Uterus (tissue), 4 donors: ENCODE measurements around the gene SUPT20HL2. TPM values are rescaled to one million over a fixed set of nuclear protein-coding genes. Genes with fewer than 3 reads are reported as not detected.

Experiments used
- DNase-seq, 2 donors: peaks; one replicate each; pipeline ENCODE4 v3.0.0-alpha.2; 2019 to 2020
- H3K27ac ChIP-seq, 2 donors: fragments of 200-600 bp; sonication (generic); 1 replicate in 1 of 2; 2 replicates in 1 of 2; pipeline ENCODE4 v1.5.1; 2016 to 2018
- H3K27me3 ChIP-seq, 2 donors: fragments of 200-600 bp; sonication (generic); one replicate each; pipeline ENCODE4 v1.5.1; 2018 to 2019; ENCODE audit warnings: control low read depth in 1 of 2
- H3K36me3 ChIP-seq, 2 donors: fragments of 200-600 bp; sonication (generic); one replicate each; pipeline ENCODE4 v1.5.1; 2019; ENCODE audit warnings: control low read depth in 1 of 2
- H3K4me1 ChIP-seq, 2 donors: fragments of 200-600 bp; sonication (generic); one replicate each; pipeline ENCODE4 v1.5.1; 2018 to 2019; ENCODE audit warnings: control low read depth in 1 of 2
- H3K4me3 ChIP-seq, 2 donors: fragments of 200-600 bp; sonication (generic); 1 replicate in 1 of 2; 2 replicates in 1 of 2; pipeline ENCODE4 v1.5.1; 2018 to 2019; ENCODE audit warnings: mild to moderate bottlenecking in 1 of 2
- H3K9me3 ChIP-seq, 2 donors: fragments of 200-600 bp; sonication (generic); one replicate each; pipeline ENCODE4 v1.5.1; 2019; ENCODE audit warnings: control low read depth in 1 of 2
- POLR2A ChIP-seq, 2 donors: fragments of 450-650 bp; IDR thresholded peaks; one replicate each; pipeline ENCODE4 v1.6.1; 2016; ENCODE audit warnings: antibody characterized with exemption in 2 of 2, mild to moderate bottlenecking in 1 of 2, moderate library complexity in 1 of 2
- intact Hi-C: fragments of 100-400 bp; cut with DNase I; formaldehyde crosslinking; loops from one replicate; pipeline ENCODE4 v1.15.1; 2023; ENCODE audit warnings: low total_unique reads
- total RNA-seq, 4 donors: library from RNA; depleted of rRNA in 3 of 4; stranded (reverse); fragments of >200 nt in 3 of 4; gene quantifications; one replicate each; pipeline versions ENCODE4 v1.1.0 to v1.2.4, GENCODE V29; 2014 to 2023
- TF ChIP-seq, protein P1 (sequence below), 4 experiments: fragments of 200-600 bp in 2 of 4; fragments of 450-650 bp in 2 of 4; sonication (generic) in 2 of 4; IDR thresholded peaks; one replicate each; pipeline ENCODE4 v1.5.1; 2016 to 2019; ENCODE audit warnings: antibody characterized with exemption in 4 of 4, mild to moderate bottlenecking in 2 of 4, moderate library complexity in 1 of 4
- donor health status: DM: yes; HTN: yes; CAD: no.

The SUPT20HL2 gene
- total RNA-seq, 4 donors from 2014 or later: 1.2 TPM; not detected in 3

DNA sequence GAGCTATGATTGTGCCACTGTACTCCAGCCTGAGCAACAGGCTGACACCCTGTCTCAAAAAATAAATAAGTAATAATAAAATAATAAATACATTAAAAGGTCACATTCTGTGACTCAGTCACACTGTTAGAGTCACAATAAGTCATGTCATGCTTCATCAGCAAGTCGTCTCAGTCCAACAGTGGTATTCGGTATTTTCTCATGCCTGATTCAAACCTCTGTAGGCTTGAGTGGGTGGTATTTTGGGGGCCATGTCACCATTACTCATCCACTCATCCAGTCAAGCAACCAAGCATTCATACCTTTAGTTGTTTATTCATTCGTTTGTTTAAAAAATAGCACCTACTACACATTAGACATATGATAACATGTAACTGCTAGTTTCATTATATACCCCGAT, 46.9 kb downstream of the SUPT20HL2 start:
- no peaks in the 10 kb centered on the region for H3K36me3 ChIP-seq
- TF ChIP-seq, protein P1, sequence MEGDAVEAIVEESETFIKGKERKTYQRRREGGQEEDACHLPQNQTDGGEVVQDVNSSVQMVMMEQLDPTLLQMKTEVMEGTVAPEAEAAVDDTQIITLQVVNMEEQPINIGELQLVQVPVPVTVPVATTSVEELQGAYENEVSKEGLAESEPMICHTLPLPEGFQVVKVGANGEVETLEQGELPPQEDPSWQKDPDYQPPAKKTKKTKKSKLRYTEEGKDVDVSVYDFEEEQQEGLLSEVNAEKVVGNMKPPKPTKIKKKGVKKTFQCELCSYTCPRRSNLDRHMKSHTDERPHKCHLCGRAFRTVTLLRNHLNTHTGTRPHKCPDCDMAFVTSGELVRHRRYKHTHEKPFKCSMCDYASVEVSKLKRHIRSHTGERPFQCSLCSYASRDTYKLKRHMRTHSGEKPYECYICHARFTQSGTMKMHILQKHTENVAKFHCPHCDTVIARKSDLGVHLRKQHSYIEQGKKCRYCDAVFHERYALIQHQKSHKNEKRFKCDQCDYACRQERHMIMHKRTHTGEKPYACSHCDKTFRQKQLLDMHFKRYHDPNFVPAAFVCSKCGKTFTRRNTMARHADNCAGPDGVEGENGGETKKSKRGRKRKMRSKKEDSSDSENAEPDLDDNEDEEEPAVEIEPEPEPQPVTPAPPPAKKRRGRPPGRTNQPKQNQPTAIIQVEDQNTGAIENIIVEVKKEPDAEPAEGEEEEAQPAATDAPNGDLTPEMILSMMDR (IDR thresholded peaks at IDR 0.05): no peak
- no peak for TF ChIP-seq POLR2A (IDR thresholded peaks at IDR 0.05)
- no peaks in the 10 kb centered on the region for H3K9me3 ChIP-seq
- intact Hi-C loops: no loop called here
- H3K4me3 ChIP-seq: no peak overlapping the region
- H3K27me3 ChIP-seq: no peaks in the 10 kb centered on the region
- H3K27ac ChIP-seq: no peak overlapping the region
- DNase-seq: no peak
- no peaks in the 10 kb centered on the region for H3K4me1 ChIP-seq

DNA sequence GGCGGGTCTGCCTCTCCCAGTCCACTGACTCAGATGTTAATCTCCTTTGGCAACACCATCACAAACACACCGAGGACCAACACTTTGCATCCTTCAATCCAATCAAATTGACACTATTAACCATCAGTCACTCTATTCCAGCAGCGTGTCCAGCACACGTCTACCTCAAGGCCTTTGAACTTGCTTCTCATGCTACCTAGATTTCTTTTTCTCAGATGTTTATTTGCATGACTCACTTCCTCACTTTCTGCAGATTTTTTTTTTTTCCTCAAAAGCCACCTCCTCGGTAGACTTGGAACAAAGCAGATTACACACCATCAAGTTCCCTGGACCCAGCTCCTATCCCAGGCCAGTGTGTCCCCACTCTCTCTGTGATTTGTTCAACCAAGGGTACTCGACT, 49.5 kb downstream of the SUPT20HL2 start:
- H3K36me3 ChIP-seq: no peaks in the 10 kb centered on the region
- intact Hi-C loops: no loop called here
- no peak overlapping the region for H3K27ac ChIP-seq
- no peak for TF ChIP-seq POLR2A (IDR thresholded peaks at IDR 0.05)
- TF ChIP-seq, protein P1 (IDR thresholded peaks at IDR 0.05): no peak
- no peaks in the 10 kb centered on the region for H3K4me1 ChIP-seq
- H3K9me3 ChIP-seq: no peaks in the 10 kb centered on the region
- no peaks in the 10 kb centered on the region for H3K27me3 ChIP-seq
- no peak for DNase-seq
- H3K4me3 ChIP-seq: no peak overlapping the region

DNA sequence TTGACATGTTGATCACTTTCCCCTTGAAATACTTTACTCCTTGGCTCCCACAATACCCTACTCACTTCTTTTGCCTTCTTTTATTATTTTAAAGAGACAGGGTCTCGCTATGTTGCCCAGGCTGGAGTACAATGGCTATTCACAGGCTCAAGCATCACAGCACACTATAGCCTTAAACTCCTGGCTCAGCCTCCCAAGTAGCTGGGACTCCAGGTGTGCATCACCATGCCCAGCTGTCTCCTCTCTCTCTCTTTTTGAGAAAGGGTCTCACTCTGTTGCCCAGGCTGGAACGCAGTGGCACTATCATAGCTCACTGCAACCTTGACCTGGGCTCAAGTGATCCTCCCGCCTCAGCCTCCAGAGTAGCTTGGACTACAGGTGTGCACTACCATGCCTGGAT, 51.6 kb downstream of the SUPT20HL2 start:
- H3K36me3 ChIP-seq: no peaks in the 10 kb centered on the region
- no peaks in the 10 kb centered on the region for H3K27me3 ChIP-seq
- DNase-seq: no peak
- H3K27ac ChIP-seq: no peak overlapping the region
- intact Hi-C loops: no loop called here
- no peaks in the 10 kb centered on the region for H3K4me1 ChIP-seq
- H3K4me3 ChIP-seq: no peak overlapping the region
- TF ChIP-seq, protein P1 (IDR thresholded peaks at IDR 0.05): no peak
- TF ChIP-seq POLR2A (IDR thresholded peaks at IDR 0.05): no peak
- no peaks in the 10 kb centered on the region for H3K9me3 ChIP-seq

Other genes starting within 250 kb of the SUPT20HL2 start
- gene ZFX, start 164.3 kb downstream of the SUPT20HL2 start, total RNA-seq: 100 to 1,000 TPM in 3 of 4 donors, 10 to 100 TPM in 1; 60.6 to 211 (median 111) TPM
- 1 to 10 TPM in 1 of 4 donors, not detected in 3; 1.6 TPM for gene SUPT20HL1, start 46.6 kb upstream of the SUPT20HL2 start, total RNA-seq
- 10 to 100 TPM in 3 of 4 donors, 1 to 10 TPM in 1; 9.5 to 23.4 (median 17.7) TPM for gene PDK3, start 151.2 kb upstream of the SUPT20HL2 start, total RNA-seq